Epithelial cell of esophagus (primary cell): ENCODE measurements around the gene SLC17A1.

Experiments used
- DNase-seq: peaks from one replicate; pipeline ENCODE4 v3.0.0; 2010; ENCODE audit warnings: low read depth
- H3K4me3 ChIP-seq: 2 replicates; pipeline ENCODE4 v1.5.1; 2011; ENCODE audit warnings: mild to moderate bottlenecking, low read length, control low read depth
- TF ChIP-seq, protein P1 (sequence below): IDR thresholded peaks from 2 replicates; pipeline ENCODE4 v1.5.1; 2011; ENCODE audit warnings: low read depth, mild to moderate bottlenecking, low read length, control low read depth, inconsistent platforms; ENCODE audit not compliant: insufficient read depth; ENCODE audit errors: missing control alignments

SLC17A1 gene

DNA sequence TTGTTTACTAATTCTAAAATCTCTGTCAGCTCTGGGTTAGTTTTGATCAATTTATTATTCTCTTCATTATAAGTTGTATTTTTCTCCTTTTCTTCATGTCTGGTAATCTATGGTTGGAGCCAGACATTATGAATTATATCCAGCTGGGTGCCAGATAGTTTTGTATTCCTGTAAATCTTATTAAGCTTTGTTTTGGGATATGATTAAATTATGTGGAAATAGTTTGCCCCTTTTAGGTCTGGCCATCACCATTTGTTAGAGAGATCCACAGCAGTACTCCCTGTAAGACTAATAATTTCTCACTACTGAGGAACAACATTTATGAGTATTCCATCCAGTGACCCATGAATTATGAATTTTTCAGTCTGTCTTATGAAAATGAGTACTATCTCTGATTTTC lies 20.9 kb upstream of the SLC17A1 start:
- H3K4me3 ChIP-seq, result no peak overlapping the region
- TF ChIP-seq, protein P1, sequence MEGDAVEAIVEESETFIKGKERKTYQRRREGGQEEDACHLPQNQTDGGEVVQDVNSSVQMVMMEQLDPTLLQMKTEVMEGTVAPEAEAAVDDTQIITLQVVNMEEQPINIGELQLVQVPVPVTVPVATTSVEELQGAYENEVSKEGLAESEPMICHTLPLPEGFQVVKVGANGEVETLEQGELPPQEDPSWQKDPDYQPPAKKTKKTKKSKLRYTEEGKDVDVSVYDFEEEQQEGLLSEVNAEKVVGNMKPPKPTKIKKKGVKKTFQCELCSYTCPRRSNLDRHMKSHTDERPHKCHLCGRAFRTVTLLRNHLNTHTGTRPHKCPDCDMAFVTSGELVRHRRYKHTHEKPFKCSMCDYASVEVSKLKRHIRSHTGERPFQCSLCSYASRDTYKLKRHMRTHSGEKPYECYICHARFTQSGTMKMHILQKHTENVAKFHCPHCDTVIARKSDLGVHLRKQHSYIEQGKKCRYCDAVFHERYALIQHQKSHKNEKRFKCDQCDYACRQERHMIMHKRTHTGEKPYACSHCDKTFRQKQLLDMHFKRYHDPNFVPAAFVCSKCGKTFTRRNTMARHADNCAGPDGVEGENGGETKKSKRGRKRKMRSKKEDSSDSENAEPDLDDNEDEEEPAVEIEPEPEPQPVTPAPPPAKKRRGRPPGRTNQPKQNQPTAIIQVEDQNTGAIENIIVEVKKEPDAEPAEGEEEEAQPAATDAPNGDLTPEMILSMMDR, result no peak
- no peak for DNase-seq

DNA sequence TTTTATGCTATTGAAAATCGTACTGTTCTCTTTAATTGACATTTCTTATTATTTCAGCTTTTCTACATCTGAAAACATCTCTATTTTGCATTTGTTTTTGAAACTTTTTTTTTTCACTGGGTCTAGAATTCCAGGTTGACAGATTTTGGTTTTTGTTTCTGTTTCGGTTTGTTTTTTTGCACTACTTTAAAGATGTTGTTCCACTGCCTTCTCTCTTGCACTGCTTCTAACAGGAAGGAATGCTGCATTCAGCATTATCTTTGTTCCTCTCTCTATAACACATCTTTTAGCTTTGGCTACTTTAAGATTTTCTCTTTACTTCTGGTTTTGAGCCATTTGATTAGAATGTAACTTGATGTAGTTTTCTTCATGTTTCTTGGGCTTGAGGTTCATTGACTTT lies 20.1 kb upstream of the SLC17A1 start:
- no peak overlapping the region for H3K4me3 ChIP-seq
- TF ChIP-seq, protein P1, result no peak
- DNase-seq, result no peak

DNA sequence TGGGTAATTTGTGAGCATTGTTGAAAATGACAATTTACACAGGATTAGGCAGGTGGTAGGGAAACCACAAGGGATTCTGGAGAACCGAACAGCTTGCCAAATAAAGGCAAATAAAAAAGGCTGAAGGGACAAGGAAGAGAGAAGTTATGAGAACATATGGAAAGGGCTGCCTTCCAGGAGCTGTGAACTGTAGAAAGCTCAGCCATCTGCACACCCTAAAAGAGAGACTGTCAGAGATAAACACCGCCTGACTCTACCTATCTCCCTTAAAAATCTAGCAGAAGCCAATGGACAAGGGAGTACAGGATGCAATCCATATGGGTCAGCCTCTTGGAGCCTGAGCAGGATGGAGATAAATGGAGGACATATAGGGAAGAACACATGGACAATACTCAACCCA lies 12.7 kb upstream of the SLC17A1 start:
- no peak for DNase-seq
- TF ChIP-seq, protein P1, result no peak
- H3K4me3 ChIP-seq, result no peak overlapping the region

DNA sequence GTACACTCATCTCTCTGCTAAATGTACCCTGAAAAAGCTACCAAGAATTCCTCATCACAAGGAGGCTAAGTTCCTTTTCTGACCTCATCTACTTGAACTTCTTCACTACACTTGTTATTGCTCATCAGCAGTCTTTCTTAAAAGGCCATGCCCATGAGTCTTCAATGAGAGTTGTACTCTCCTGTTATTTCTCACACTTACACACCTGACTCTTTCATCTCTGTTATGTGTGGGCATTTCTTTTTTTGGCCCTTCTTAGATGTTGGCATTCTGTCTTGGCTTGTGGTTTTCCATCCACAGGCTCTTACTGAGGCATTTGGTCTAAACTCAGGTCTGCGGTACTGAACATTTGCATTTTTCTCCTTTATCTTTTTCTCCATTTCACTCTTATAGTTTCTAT lies 10.7 kb upstream of the SLC17A1 start:
- DNase-seq, result no peak
- TF ChIP-seq, protein P1, result no peak
- H3K4me3 ChIP-seq, result no peak overlapping the region

DNA sequence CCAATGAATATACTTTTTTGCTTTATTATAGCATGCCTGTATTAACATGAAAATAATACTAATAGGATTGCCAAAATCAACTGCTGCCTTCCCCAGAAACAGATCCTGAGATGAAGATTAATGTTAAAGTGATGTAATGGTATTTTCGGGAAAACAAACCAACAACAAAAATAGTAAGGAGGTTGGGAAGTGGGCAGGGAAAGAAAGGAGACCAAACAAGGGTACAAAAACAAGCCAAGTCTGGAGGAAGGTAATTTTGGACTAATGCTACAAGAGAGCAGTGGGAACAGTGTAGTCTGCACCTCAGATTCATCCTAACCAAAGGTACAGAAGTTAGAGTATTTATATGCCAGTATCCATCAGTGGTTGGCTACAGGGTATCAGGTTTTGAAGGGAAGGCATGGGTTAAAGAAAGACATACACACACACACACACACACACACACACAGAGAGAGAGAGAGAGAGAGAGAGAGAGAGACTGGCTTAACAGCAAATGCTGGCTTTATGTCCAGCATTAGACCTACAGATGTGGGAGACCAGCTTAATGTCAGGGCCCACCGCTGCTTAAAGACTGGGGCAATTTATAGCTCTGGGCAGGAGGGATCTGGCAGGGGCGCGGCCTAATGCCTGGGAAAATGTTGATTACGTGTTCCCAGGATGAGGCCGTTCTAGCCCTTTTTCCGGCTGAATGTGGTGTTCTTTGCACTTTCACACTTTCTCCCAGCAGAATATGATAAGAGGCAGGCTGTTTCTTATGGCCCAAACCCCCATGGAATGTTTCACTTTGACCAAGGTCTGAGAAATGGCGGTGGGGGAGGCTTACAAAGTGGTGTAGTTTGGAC lies 3.8 kb upstream of the SLC17A1 start:
- no peak overlapping the region for H3K4me3 ChIP-seq
- TF ChIP-seq, protein P1, result no peak
- DNase-seq, result no peak

DNA sequence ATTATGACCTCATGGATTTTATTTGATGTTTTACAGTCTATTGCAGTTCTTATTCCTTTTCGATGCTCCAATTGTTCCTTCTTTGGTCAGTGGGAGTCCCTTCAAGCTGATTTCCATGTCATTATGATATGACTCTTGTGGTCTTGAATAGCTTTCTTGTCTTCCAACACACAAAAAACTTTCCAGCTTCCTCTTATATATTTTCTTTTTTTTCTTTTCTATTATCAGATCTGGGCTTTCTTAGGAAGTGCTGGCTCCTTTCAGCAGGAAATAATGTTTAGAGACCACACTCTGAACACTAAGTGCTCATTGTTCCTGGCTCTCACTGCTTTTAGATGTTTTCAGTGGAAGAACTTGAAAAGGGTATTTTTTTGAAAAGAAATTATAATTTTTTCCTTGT lies 3.1 kb upstream of the SLC17A1 start:
- TF ChIP-seq, protein P1, result no peak
- DNase-seq, result no peak
- no peak overlapping the region for H3K4me3 ChIP-seq

DNA sequence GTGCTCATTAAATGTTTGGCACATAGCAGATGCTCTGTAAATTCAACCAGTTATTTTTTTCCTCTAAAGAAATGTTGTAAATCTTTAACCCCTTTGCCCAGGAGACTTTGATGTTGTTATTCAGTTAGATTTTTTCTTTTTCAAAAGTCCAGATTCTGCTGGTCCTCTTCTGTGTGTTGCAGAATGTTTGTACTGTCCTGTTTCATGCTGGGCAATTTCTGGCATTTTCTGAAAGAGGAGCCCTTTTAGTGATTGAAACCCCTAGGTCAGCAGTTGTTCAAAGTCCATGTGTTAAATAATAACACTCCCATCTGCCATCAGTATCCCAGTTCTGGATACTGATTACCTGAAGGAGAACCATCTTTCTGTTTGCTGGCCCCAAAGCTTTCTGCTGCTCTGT lies 1.3 kb upstream of the SLC17A1 start:
- TF ChIP-seq, protein P1, result no peak

More for the DNA sequence above, 1.3 kb upstream of the SLC17A1 start:
- no peak for DNase-seq
- no peak overlapping the region for H3K4me3 ChIP-seq
